Thymus (tissue), 11 donors: ENCODE results near the gene NCAPG2. TPM values are rescaled to one million over a fixed set of nuclear protein-coding genes. Genes with fewer than 3 reads are reported as not detected.

Experiments
- DNase-seq, 9 donors: peaks; one replicate each; pipeline ENCODE4 v3.0.0-alpha.2; 2013; ENCODE audit warnings: low spot score in 9 of 9, low read depth in 6 of 9, missing footprints in 1 of 9
- H3K27ac ChIP-seq, 2 donors: one replicate each; pipeline ENCODE4 v1.5.1; 2013; ENCODE audit warnings: control low read depth in 1 of 2, low read depth in 1 of 2, low read length in 1 of 2, mild to moderate bottlenecking in 1 of 2, moderate library complexity in 1 of 2
- H3K27me3 ChIP-seq, 2 donors: one replicate each; pipeline ENCODE4 v1.5.1; 2013; ENCODE audit warnings: low read length in 1 of 2; ENCODE audit not compliant: control insufficient read depth in 2 of 2, insufficient read depth in 1 of 2
- H3K36me3 ChIP-seq, 2 donors: one replicate each; pipeline ENCODE4 v1.5.1; 2013; ENCODE audit warnings: low read length in 1 of 2, mild to moderate bottlenecking in 1 of 2, moderate library complexity in 1 of 2; ENCODE audit not compliant: control insufficient read depth in 2 of 2, insufficient read depth in 2 of 2
- H3K4me1 ChIP-seq, 2 donors: one replicate each; pipeline ENCODE4 v1.5.1; 2013; ENCODE audit warnings: low read length in 2 of 2; ENCODE audit not compliant: control insufficient read depth in 2 of 2, insufficient read depth in 2 of 2
- H3K4me3 ChIP-seq, 2 donors: one replicate each; pipeline ENCODE4 v1.5.1; 2013; ENCODE audit warnings: low read length in 2 of 2, control low read depth in 1 of 2, mild to moderate bottlenecking in 1 of 2
- H3K9me3 ChIP-seq, 2 donors: one replicate each; pipeline ENCODE4 v1.5.1; 2013; ENCODE audit warnings: low read length in 1 of 2, mild to moderate bottlenecking in 1 of 2; ENCODE audit not compliant: control insufficient read depth in 2 of 2, insufficient read depth in 1 of 2
- WGBS: extraction: QIAGEN DNeasy Blood & Tissue Kit; methylation state at CpG from one replicate; pipeline ENCODE4 v1.1.7; 2013; 5-methylcytosine and 5-hydroxymethylcytosine counted together
- polyA plus RNA-seq: library from polyadenylated mRNA; stranded (reverse); fragments of 200-250 nt; gene quantifications from one replicate; pipeline ENCODE4 v1.2.3, GENCODE V29; 2013
- total RNA-seq: library from RNA; stranded (reverse); fragments of 120-200 nt; gene quantifications from one replicate; pipeline ENCODE4 v1.2.4, GENCODE V29; 2013
- donor health status: healthy.

The NCAPG2 gene
- total and polyA plus RNA-seq, 2 donors, result 3.8 to 22.7 TPM

- Histone ChIP-seq H3K36me3 (no peaks in the 10 kb centered on the region), H3K27me3 (peaks cover 11 to 33% of the 10 kb centered on the region in 2 donors), H3K4me3 (no peak overlapping the region), H3K4me1 (peaks cover 0 to 2% of the 10 kb centered on the region in 2 donors), H3K27ac (no peak overlapping the region), H3K9me3 (peaks cover 0 to 3% of the 10 kb centered on the region in 2 donors)
- DNase-seq, result no peak
- 80% methylated on average over 7 of the region's 7 CpGs for WGBS
These were observed 123.0 kb downstream of the NCAPG2 start for GRCh38 chr7:158581440-158582088.

Other genes with a start within 250 kb of the NCAPG2 start
- gene PTPRN2, start 117.0 kb downstream of the NCAPG2 start, total RNA-seq, result 1.7 TPM
- gene PTPRN2, start 117.0 kb downstream of the NCAPG2 start, polyA plus RNA-seq, result 1.9 TPM
- gene ESYT2, start 124.7 kb upstream of the NCAPG2 start, total RNA-seq, result 66.2 TPM
- gene ESYT2, start 124.7 kb upstream of the NCAPG2 start, polyA plus RNA-seq, result 35.7 TPM
- gene DYNC2I1, start 151.8 kb upstream of the NCAPG2 start, total RNA-seq, result 7.2 TPM
- 11.6 TPM for gene DYNC2I1, start 151.8 kb upstream of the NCAPG2 start, polyA plus RNA-seq